Measurements from ENCODE around the gene PCOLCE2. TPM values are rescaled to one million over a fixed set of nuclear protein-coding genes. Genes with fewer than 3 reads are reported as not detected.

PCOLCE2 gene
- total RNA-seq, 1 experiment from 2014 or later = 13.5 TPM

GRCh38 chr3:142897807-142898206 is 8.9 kb upstream of the PCOLCE2 start:
- Mint-ChIP-seq H3K27me3 (ENCODE audit: low read depth) (no peaks in the 10 kb centered on the region), H3K36me3 (no peaks in the 10 kb centered on the region; the same call in 1 of the 2 replicates), H3K4me1 (no peaks in the 10 kb centered on the region), H3K9me3 (peaks cover 7% of the 10 kb centered on the region), H3K27ac (no peak overlapping the region), H3K4me3 (no peak overlapping the region)
- TF ChIP-seq IRF2 (CRISPR knock-in tag; IDR thresholded peaks at IDR 0.05; ENCODE audit: borderline replicate concordance, low read depth) (no peak), USF2 (CRISPR knock-in tag; IDR thresholded peaks at IDR 0.05) (no peak), FOXK1 (CRISPR knock-in tag; IDR thresholded peaks at IDR 0.05) (no peak), JAZF1 (CRISPR knock-in tag; IDR thresholded peaks at IDR 0.05) (no peak), IRF1 (CRISPR knock-in tag; IDR thresholded peaks at IDR 0.05) (no peak), ZBTB21 (CRISPR knock-in tag; IDR thresholded peaks at IDR 0.05; ENCODE audit: borderline replicate concordance) (no peak), ESRRA (CRISPR knock-in tag; IDR thresholded peaks at IDR 0.05; ENCODE audit: borderline replicate concordance) (no peak)
- TF ChIP-seq, protein P1, sequence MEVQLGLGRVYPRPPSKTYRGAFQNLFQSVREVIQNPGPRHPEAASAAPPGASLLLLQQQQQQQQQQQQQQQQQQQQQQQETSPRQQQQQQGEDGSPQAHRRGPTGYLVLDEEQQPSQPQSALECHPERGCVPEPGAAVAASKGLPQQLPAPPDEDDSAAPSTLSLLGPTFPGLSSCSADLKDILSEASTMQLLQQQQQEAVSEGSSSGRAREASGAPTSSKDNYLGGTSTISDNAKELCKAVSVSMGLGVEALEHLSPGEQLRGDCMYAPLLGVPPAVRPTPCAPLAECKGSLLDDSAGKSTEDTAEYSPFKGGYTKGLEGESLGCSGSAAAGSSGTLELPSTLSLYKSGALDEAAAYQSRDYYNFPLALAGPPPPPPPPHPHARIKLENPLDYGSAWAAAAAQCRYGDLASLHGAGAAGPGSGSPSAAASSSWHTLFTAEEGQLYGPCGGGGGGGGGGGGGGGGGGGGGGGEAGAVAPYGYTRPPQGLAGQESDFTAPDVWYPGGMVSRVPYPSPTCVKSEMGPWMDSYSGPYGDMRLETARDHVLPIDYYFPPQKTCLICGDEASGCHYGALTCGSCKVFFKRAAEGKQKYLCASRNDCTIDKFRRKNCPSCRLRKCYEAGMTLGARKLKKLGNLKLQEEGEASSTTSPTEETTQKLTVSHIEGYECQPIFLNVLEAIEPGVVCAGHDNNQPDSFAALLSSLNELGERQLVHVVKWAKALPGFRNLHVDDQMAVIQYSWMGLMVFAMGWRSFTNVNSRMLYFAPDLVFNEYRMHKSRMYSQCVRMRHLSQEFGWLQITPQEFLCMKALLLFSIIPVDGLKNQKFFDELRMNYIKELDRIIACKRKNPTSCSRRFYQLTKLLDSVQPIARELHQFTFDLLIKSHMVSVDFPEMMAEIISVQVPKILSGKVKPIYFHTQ (CRISPR knock-in tag; IDR thresholded peaks at IDR 0.05) = no peak
- TF ChIP-seq, protein P2, sequence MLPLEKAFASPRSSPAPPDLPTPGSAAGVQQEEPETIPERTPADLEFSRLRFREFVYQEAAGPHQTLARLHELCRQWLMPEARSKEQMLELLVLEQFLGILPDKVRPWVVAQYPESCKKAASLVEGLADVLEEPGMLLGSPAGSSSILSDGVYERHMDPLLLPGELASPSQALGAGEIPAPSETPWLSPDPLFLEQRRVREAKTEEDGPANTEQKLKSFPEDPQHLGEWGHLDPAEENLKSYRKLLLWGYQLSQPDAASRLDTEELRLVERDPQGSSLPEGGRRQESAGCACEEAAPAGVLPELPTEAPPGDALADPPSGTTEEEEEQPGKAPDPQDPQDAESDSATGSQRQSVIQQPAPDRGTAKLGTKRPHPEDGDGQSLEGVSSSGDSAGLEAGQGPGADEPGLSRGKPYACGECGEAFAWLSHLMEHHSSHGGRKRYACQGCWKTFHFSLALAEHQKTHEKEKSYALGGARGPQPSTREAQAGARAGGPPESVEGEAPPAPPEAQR (CRISPR knock-in tag; IDR thresholded peaks at IDR 0.05) = no peak
- TF ChIP-seq, protein P3, sequence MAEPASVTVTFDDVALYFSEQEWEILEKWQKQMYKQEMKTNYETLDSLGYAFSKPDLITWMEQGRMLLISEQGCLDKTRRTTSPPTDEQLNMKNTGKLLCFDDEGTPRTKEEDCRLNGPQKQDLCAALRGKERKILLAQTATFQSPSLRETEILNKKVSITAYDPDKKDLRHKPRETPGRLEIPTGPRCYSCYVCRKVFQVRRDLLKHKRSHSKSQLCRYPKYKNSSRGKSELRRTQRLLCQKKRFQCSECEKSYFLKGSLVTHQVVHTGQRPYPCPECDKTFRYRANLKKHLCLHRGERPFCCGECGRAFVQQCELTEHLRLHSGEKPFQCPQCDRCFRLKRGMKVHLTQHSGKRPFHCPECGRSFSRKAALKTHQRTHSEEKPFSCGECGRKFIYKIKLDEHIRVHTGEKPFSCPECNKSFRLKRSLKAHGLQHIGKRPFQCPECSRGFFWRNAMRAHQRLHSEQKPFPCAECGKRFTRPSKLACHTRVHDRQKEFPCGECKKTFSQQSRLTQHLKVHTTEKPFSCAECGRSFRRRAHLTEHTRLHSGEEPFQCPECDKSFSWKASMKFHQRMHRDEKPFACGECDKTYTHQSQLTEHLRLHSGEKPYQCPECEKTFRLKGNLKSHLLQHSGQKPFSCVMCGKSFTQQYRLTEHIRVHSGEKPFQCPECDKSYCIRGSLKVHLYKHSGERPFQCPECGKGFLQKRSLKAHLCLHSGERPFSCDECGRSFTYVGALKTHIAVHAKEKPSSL (CRISPR knock-in tag; conservative IDR thresholded peaks at IDR 0.05) = no peak
- CTCF ChIA-PET = no interaction called here
- no peak for ATAC-seq
- DNase-seq (ENCODE audit: low spot score) = no peak
- POLR2A ChIA-PET = no interaction called here

DNA sequence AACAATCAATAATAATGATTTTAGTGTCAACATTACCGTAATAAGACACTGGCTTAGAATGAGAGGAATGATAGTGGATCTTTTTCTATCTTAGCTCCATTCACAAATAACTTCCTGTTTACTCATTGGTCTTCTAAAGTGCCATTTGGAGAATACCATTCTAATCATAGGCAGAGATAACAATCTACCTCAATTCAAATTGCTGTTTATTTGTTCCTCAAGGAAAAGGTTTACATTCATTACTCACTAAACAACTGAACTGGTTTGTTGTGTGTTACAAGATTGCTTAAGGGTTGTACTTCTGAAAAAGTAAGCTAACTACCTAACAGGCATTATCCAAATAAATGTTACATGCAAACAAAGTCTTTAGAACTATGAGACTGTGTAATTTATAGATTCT is 8.1 kb upstream of the PCOLCE2 start:
- H3K27ac Mint-ChIP-seq = no peak overlapping the region
- no peak for ATAC-seq
- CTCF ChIA-PET = no interaction called here
- TF ChIP-seq E2F5 (CRISPR knock-in tag; IDR thresholded peaks at IDR 0.05) = no peak
- TF ChIP-seq, protein P4, sequence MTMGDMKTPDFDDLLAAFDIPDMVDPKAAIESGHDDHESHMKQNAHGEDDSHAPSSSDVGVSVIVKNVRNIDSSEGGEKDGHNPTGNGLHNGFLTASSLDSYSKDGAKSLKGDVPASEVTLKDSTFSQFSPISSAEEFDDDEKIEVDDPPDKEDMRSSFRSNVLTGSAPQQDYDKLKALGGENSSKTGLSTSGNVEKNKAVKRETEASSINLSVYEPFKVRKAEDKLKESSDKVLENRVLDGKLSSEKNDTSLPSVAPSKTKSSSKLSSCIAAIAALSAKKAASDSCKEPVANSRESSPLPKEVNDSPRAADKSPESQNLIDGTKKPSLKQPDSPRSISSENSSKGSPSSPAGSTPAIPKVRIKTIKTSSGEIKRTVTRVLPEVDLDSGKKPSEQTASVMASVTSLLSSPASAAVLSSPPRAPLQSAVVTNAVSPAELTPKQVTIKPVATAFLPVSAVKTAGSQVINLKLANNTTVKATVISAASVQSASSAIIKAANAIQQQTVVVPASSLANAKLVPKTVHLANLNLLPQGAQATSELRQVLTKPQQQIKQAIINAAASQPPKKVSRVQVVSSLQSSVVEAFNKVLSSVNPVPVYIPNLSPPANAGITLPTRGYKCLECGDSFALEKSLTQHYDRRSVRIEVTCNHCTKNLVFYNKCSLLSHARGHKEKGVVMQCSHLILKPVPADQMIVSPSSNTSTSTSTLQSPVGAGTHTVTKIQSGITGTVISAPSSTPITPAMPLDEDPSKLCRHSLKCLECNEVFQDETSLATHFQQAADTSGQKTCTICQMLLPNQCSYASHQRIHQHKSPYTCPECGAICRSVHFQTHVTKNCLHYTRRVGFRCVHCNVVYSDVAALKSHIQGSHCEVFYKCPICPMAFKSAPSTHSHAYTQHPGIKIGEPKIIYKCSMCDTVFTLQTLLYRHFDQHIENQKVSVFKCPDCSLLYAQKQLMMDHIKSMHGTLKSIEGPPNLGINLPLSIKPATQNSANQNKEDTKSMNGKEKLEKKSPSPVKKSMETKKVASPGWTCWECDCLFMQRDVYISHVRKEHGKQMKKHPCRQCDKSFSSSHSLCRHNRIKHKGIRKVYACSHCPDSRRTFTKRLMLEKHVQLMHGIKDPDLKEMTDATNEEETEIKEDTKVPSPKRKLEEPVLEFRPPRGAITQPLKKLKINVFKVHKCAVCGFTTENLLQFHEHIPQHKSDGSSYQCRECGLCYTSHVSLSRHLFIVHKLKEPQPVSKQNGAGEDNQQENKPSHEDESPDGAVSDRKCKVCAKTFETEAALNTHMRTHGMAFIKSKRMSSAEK (CRISPR knock-in tag; IDR thresholded peaks at IDR 0.05; ENCODE audit: borderline replicate concordance) = no peak
- TF ChIP-seq, protein P5, sequence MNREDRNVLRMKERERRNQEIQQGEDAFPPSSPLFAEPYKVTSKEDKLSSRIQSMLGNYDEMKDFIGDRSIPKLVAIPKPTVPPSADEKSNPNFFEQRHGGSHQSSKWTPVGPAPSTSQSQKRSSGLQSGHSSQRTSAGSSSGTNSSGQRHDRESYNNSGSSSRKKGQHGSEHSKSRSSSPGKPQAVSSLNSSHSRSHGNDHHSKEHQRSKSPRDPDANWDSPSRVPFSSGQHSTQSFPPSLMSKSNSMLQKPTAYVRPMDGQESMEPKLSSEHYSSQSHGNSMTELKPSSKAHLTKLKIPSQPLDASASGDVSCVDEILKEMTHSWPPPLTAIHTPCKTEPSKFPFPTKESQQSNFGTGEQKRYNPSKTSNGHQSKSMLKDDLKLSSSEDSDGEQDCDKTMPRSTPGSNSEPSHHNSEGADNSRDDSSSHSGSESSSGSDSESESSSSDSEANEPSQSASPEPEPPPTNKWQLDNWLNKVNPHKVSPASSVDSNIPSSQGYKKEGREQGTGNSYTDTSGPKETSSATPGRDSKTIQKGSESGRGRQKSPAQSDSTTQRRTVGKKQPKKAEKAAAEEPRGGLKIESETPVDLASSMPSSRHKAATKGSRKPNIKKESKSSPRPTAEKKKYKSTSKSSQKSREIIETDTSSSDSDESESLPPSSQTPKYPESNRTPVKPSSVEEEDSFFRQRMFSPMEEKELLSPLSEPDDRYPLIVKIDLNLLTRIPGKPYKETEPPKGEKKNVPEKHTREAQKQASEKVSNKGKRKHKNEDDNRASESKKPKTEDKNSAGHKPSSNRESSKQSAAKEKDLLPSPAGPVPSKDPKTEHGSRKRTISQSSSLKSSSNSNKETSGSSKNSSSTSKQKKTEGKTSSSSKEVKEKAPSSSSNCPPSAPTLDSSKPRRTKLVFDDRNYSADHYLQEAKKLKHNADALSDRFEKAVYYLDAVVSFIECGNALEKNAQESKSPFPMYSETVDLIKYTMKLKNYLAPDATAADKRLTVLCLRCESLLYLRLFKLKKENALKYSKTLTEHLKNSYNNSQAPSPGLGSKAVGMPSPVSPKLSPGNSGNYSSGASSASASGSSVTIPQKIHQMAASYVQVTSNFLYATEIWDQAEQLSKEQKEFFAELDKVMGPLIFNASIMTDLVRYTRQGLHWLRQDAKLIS (CRISPR knock-in tag; IDR thresholded peaks at IDR 0.05; ENCODE audit: borderline replicate concordance) = no peak
- no peak for TF ChIP-seq SOX15 (CRISPR knock-in tag; IDR thresholded peaks at IDR 0.05)
- TF ChIP-seq CREB1 (CRISPR knock-in tag; IDR thresholded peaks at IDR 0.05) = no peak

More for the DNA sequence above, 8.1 kb upstream of the PCOLCE2 start:
- Mint-ChIP-seq H3K9me3 (peaks cover 7% of the 10 kb centered on the region), H3K36me3 (no peaks in the 10 kb centered on the region; the same call in 1 of the 2 replicates), H3K4me3 (no peak overlapping the region), H3K27me3 (ENCODE audit: low read depth) (no peaks in the 10 kb centered on the region), H3K4me1 (no peaks in the 10 kb centered on the region)
- POLR2A ChIA-PET = interaction anchor here (0.6 kb wide), 1 partner anchor 9 kb away, joined by 3 read pairs; no protein-coding TSS in a partner anchor
- no peak for DNase-seq (ENCODE audit: low spot score)
